ENCODE measurements around the gene PSEN1. TPM values are rescaled to one million over a fixed set of nuclear protein-coding genes. Genes with fewer than 3 reads are reported as not detected.

The PSEN1 gene
- total RNA-seq, 2 donors from 2014 or later, result 20.5 to 22.3 TPM

- Histone ChIP-seq H3K9me3 (no peaks in the 10 kb centered on the region), H3K4me1 (no peaks in the 10 kb centered on the region), H3K4me3 (no peak overlapping the region), H3K27me3 (no peaks in the 10 kb centered on the region), H3K36me3 (no peaks in the 10 kb centered on the region), H3K27ac (no peak overlapping the region)
- TF ChIP-seq, protein P1, sequence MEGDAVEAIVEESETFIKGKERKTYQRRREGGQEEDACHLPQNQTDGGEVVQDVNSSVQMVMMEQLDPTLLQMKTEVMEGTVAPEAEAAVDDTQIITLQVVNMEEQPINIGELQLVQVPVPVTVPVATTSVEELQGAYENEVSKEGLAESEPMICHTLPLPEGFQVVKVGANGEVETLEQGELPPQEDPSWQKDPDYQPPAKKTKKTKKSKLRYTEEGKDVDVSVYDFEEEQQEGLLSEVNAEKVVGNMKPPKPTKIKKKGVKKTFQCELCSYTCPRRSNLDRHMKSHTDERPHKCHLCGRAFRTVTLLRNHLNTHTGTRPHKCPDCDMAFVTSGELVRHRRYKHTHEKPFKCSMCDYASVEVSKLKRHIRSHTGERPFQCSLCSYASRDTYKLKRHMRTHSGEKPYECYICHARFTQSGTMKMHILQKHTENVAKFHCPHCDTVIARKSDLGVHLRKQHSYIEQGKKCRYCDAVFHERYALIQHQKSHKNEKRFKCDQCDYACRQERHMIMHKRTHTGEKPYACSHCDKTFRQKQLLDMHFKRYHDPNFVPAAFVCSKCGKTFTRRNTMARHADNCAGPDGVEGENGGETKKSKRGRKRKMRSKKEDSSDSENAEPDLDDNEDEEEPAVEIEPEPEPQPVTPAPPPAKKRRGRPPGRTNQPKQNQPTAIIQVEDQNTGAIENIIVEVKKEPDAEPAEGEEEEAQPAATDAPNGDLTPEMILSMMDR (IDR thresholded peaks at IDR 0.05), result no peak
- no peak for DNase-seq (ENCODE audit: low spot score)
Observed at GRCh38 chr14:73258845-73259611, 122.7 kb downstream of the PSEN1 start.

DNA sequence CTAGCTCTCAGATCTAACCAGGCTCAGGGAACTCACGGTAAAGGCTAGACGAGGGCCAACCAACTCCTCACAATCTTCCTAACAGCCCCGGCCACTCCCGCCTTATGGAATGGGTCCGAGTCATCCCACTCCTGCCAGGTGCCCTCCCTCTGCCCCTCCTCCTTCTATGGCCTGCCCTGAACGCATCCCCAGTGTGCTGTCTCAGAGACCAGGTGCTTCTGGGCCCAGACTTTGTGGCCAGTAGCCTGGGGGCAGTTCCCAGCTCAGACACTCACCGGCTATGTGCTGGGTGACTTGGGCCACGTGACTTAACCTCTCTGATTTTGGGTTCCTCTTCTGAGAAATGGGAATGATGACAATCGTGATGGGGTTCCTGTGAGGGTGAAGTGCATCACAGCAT lies 123.5 kb downstream of the PSEN1 start:
- no peaks in the 10 kb centered on the region for H3K9me3 ChIP-seq
- TF ChIP-seq, protein P1 (IDR thresholded peaks at IDR 0.05), result no peak
- H3K27ac ChIP-seq, result no peak overlapping the region
- no peaks in the 10 kb centered on the region for H3K36me3 ChIP-seq
- H3K27me3 ChIP-seq, result no peaks in the 10 kb centered on the region
- DNase-seq (ENCODE audit: low spot score), result no peak
- H3K4me3 ChIP-seq, result no peak overlapping the region
- H3K4me1 ChIP-seq, result no peaks in the 10 kb centered on the region

DNA sequence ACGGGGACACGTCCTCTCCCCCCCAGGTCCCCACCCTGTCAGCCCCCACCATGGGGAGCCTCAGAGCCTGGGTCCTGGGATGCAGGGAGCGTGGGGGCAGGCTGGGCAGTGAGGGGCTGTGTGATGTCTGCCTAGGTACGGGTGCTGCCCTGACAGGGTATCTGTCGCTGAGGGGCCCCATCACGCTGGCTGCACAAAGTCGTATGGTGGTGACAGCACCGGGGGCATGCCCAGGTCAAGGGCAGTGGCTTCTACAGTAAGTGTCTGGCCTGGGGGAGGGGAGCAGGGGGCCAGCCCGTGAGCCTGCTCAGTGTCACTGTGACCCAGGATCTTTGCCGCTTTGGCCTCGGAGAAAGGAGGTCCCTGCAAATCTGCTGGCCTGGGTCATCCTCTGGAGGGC lies 124.3 kb downstream of the PSEN1 start:
- Histone ChIP-seq H3K4me1 (no peaks in the 10 kb centered on the region), H3K27ac (no peak overlapping the region), H3K36me3 (no peaks in the 10 kb centered on the region), H3K4me3 (no peak overlapping the region), H3K9me3 (no peaks in the 10 kb centered on the region), H3K27me3 (no peaks in the 10 kb centered on the region)
- DNase-seq (ENCODE audit: low spot score), result no peak
- TF ChIP-seq, protein P1 (IDR thresholded peaks at IDR 0.05), result no peak

DNA sequence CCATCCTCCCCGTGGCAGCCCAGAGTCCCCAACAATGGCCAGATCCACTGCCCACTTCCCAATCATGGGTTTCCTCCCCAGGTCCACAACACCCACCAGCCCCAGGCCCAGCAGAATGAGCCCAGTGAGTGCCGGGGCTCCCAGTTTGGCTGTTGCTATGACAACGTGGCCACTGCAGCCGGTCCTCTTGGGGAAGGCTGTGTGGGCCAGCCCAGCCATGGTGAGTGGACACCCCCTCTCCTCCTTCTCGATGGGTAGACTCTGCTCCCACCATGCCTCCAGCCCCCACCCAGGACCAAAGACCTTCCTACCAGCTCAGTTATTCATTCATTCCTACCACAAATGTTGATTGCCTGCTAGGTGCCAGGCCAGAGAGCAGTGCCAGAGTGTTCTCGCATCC lies 124.8 kb downstream of the PSEN1 start:
- TF ChIP-seq, protein P1 (IDR thresholded peaks at IDR 0.05), result no peak
- Histone ChIP-seq H3K27ac (no peak overlapping the region), H3K4me1 (no peaks in the 10 kb centered on the region), H3K4me3 (no peak overlapping the region), H3K27me3 (no peaks in the 10 kb centered on the region), H3K36me3 (no peaks in the 10 kb centered on the region), H3K9me3 (no peaks in the 10 kb centered on the region)
- no peak for DNase-seq (ENCODE audit: low spot score)

- no peak for DNase-seq (ENCODE audit: low spot score)
- TF ChIP-seq, protein P1 (IDR thresholded peaks at IDR 0.05), result no peak
- H3K36me3 ChIP-seq, result no peaks in the 10 kb centered on the region
Observed at GRCh38 chr14:73261520-73262426, 125.5 kb downstream of the PSEN1 start.

More at GRCh38 chr14:73261520-73262426, 125.5 kb downstream of the PSEN1 start:
- no peaks in the 10 kb centered on the region for H3K27me3 ChIP-seq
- H3K9me3 ChIP-seq, result no peaks in the 10 kb centered on the region
- H3K4me1 ChIP-seq, result no peaks in the 10 kb centered on the region
- H3K27ac ChIP-seq, result no peak overlapping the region
- H3K4me3 ChIP-seq, result no peak overlapping the region

Data from right atrium auricular region (tissue), 2 donors.